Liver (tissue), 3 donors: ENCODE measurements around the gene PNCK.

ENCODE experiments used
- EGR1 ChIP-seq, 2 donors: IDR thresholded peaks; 2 replicates each; pipeline ENCODE4 v1.6.1; 2016 to 2018; ENCODE audit warnings: antibody characterized with exemption in 2 of 2, low read depth in 2 of 2
- HNF4A ChIP-seq, 2 donors: conservative IDR thresholded peaks; 2 replicates each; pipeline ENCODE4 v1.6.1; 2016; ENCODE audit warnings: antibody characterized with exemption in 2 of 2, mild to moderate bottlenecking in 2 of 2
- HNF4G ChIP-seq: IDR thresholded peaks from 2 replicates; pipeline ENCODE4 v1.6.1; 2016; ENCODE audit warnings: antibody characterized with exemption
- MAX ChIP-seq: IDR thresholded peaks from 2 replicates; pipeline ENCODE4 v1.6.1; 2016; ENCODE audit warnings: antibody characterized with exemption
- RAD21 ChIP-seq, 2 donors: IDR thresholded peaks; 2 replicates each; pipeline ENCODE4 v1.6.1; 2016; ENCODE audit warnings: antibody characterized with exemption in 2 of 2, mild to moderate bottlenecking in 2 of 2
- RXRA ChIP-seq, 2 donors: IDR thresholded peaks; 2 replicates each; pipeline ENCODE4 v1.6.1; 2017 to 2018; ENCODE audit warnings: antibody characterized with exemption in 2 of 2, mild to moderate bottlenecking in 1 of 2
- TAF1 ChIP-seq: conservative IDR thresholded peaks from 2 replicates; pipeline ENCODE4 v1.6.1; 2016; ENCODE audit warnings: antibody characterized with exemption, mild to moderate bottlenecking
- TF ChIP-seq, protein P1 (sequence below): fragments of 150-350 bp; IDR thresholded peaks from 2 replicates; pipeline ENCODE4 v1.5.1; 2017; ENCODE audit warnings: improper control_type of control experiment, low read depth, low read length; ENCODE audit not compliant: missing input control
- TF ChIP-seq, protein P2 (sequence below): IDR thresholded peaks from 2 replicates; pipeline ENCODE4 v1.6.1; 2016; ENCODE audit warnings: antibody characterized with exemption
- TF ChIP-seq, protein P3 (sequence below): IDR thresholded peaks from 2 replicates; pipeline ENCODE4 v1.6.1; 2016; ENCODE audit warnings: antibody characterized with exemption, mild to moderate bottlenecking
- donor health status: healthy.
- donor health status: healthy.

GRCh38 chrX:153704021-153704526 is 30.5 kb upstream of the PNCK start:
- TF ChIP-seq TAF1 (no peak), HNF4A (conservative IDR thresholded peaks at IDR 0.05) (no peak), EGR1 (IDR thresholded peaks at IDR 0.05; ENCODE audit: low read depth in 2 of 2) (no peak), MAX (no peak), RAD21 (IDR thresholded peaks at IDR 0.05) (no peak), HNF4G (no peak), RXRA (IDR thresholded peaks at IDR 0.05) (no peak)
- TF ChIP-seq, protein P1, sequence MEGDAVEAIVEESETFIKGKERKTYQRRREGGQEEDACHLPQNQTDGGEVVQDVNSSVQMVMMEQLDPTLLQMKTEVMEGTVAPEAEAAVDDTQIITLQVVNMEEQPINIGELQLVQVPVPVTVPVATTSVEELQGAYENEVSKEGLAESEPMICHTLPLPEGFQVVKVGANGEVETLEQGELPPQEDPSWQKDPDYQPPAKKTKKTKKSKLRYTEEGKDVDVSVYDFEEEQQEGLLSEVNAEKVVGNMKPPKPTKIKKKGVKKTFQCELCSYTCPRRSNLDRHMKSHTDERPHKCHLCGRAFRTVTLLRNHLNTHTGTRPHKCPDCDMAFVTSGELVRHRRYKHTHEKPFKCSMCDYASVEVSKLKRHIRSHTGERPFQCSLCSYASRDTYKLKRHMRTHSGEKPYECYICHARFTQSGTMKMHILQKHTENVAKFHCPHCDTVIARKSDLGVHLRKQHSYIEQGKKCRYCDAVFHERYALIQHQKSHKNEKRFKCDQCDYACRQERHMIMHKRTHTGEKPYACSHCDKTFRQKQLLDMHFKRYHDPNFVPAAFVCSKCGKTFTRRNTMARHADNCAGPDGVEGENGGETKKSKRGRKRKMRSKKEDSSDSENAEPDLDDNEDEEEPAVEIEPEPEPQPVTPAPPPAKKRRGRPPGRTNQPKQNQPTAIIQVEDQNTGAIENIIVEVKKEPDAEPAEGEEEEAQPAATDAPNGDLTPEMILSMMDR, result no peak
- TF ChIP-seq, protein P2, sequence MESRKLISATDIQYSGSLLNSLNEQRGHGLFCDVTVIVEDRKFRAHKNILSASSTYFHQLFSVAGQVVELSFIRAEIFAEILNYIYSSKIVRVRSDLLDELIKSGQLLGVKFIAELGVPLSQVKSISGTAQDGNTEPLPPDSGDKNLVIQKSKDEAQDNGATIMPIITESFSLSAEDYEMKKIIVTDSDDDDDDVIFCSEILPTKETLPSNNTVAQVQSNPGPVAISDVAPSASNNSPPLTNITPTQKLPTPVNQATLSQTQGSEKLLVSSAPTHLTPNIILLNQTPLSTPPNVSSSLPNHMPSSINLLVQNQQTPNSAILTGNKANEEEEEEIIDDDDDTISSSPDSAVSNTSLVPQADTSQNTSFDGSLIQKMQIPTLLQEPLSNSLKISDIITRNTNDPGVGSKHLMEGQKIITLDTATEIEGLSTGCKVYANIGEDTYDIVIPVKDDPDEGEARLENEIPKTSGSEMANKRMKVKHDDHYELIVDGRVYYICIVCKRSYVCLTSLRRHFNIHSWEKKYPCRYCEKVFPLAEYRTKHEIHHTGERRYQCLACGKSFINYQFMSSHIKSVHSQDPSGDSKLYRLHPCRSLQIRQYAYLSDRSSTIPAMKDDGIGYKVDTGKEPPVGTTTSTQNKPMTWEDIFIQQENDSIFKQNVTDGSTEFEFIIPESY, result no peak
- TF ChIP-seq, protein P3, sequence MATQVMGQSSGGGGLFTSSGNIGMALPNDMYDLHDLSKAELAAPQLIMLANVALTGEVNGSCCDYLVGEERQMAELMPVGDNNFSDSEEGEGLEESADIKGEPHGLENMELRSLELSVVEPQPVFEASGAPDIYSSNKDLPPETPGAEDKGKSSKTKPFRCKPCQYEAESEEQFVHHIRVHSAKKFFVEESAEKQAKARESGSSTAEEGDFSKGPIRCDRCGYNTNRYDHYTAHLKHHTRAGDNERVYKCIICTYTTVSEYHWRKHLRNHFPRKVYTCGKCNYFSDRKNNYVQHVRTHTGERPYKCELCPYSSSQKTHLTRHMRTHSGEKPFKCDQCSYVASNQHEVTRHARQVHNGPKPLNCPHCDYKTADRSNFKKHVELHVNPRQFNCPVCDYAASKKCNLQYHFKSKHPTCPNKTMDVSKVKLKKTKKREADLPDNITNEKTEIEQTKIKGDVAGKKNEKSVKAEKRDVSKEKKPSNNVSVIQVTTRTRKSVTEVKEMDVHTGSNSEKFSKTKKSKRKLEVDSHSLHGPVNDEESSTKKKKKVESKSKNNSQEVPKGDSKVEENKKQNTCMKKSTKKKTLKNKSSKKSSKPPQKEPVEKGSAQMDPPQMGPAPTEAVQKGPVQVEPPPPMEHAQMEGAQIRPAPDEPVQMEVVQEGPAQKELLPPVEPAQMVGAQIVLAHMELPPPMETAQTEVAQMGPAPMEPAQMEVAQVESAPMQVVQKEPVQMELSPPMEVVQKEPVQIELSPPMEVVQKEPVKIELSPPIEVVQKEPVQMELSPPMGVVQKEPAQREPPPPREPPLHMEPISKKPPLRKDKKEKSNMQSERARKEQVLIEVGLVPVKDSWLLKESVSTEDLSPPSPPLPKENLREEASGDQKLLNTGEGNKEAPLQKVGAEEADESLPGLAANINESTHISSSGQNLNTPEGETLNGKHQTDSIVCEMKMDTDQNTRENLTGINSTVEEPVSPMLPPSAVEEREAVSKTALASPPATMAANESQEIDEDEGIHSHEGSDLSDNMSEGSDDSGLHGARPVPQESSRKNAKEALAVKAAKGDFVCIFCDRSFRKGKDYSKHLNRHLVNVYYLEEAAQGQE, result no peak
